SHP77 (cell line): ENCODE data around the gene SMURF2.
"Not testable (repeated sequence)": the region's sequence is repeated elsewhere in the genome, so short reads cannot be mapped to it uniquely, and the experiment has no call there.

ENCODE experiments used
- DNase-seq, 2 experiments: peaks; one replicate each; lab custom pipeline; 2025; lab: John Stamatoyannopoulos, UW

SMURF2 gene

DNA sequence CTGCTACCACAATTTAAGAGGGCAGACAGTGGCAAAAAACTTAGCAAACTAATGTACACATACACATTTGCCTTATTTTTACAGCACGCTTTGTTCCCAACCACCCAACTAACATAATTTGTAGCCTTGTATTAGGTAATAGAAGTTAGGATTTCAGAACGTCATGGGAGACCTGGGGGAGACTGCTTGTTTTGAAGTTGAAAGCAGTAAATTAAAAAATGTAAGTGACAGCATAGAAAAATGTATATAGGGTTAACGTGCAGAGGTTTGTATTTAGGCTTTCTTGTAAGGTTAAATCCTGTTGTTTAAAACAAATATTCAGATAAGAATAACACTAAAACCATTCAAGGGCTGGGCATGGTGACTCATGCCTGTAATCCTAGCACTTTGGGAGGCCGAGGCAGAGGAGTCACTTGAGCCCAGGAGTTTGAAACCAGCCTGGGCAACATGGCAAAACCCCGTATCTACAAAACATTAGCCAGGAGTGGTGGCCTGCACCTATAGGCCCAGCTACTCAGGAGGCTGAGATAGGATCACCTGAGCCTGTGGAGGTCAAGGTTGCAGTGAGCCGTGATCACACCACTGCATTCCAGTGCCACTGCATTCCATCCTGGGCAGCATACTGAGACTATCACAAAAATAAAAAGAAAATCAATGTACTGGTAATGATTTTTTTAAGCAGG, 2.3 kb upstream of the SMURF2 start:
- DNase-seq = not testable (repeated sequence)

DNA sequence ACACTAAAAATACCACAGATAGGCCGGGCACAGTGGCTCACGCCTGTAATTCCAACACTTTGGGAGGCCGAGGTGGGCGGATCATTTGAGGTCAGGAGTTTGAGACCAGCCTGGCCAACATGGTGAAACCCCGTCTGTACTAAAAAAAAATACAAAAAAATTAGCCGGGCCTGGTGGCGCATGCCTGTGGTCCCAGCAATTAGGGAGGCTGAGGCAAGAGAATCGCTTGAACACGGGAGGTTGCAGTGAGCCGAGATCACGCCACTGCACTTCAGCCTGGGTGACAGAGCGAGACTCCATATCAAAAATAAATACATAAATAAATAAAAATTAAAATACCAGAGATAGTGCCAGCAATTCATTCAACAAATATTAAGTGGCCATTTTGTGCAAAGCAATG, 1.7 kb upstream of the SMURF2 start:
- DNase-seq = not testable (repeated sequence)

DNA sequence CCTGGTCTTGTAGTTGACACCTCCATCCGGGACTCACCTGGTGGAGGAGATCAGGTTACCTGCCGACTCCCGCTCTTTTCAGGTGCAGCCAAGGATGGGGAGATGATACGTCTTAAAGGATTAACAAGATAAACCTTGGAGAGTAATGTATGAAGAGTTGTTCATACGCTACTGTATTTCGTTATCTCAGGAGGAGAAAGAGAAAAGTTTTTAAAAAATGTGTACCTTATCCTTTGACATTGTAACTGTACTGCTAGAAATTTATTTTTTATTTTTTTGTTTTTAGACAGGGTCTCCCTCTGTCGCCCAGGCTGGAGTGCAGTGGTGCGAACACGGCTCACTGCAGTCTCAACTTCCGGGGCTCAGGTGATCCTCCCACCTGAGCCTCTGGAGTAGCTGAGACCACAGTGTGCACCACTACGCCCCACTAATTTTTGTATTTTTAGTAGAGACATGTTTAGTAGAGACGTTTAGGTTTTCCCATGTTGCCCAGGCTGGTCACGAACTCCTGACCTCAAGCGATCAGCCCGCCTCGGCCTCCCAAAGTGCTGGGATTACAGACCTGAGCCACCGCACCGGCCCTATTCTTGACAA, 764 bp upstream of the SMURF2 start:
- no peak for DNase-seq

DNA sequence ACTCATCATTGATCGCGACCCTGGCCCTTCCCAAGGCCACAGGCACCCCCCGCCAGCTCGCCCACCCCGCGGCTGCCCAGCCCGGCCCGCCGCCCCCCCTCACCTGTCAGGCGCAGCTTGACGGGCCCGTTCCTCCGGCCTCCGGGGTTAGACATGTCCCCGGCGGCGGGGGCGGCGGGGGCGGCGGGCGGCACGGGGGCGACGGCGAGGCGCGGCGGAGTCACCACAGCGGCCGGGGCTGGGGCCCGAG, 456 bp downstream of the SMURF2 start:
- peak in 1 of 2 experiments; percentile 28 for DNase-seq

DNA sequence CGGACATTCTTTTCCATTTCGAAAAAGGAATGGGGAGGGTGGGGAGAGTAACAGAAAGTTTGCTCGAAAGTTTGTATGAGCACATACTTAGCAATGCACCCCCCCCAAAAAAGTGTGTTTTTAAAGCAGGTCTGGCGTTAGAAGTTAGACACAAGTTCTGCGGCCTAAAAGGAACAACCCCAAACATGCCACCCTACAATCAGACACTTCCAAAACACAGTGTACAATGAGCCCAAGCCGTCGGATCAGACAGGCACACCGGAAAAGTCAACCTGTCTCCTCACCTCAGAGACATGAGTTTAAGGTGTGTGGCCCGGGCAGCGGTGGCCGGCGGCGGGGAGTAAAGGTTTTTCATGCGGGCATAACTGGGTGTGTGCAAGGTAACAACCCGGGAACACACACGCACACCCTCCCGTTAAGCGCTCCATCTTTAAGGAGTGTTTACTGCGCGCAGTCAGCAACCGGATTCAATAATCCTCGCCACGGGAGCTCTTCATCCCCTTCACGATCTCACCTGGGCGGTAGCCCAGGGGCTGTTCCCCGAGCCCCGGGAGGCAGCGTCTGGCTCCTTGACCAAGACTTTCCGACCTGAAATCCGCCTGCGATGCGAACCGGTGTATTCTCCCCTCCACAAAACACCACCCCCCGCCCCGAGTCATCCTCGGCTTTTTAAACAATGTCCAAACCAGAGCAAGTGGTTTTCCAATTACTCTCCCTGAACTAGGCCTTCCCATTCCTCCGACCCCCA, 955 bp downstream of the SMURF2 start:
- DNase-seq = not testable (repeated sequence)

DNA sequence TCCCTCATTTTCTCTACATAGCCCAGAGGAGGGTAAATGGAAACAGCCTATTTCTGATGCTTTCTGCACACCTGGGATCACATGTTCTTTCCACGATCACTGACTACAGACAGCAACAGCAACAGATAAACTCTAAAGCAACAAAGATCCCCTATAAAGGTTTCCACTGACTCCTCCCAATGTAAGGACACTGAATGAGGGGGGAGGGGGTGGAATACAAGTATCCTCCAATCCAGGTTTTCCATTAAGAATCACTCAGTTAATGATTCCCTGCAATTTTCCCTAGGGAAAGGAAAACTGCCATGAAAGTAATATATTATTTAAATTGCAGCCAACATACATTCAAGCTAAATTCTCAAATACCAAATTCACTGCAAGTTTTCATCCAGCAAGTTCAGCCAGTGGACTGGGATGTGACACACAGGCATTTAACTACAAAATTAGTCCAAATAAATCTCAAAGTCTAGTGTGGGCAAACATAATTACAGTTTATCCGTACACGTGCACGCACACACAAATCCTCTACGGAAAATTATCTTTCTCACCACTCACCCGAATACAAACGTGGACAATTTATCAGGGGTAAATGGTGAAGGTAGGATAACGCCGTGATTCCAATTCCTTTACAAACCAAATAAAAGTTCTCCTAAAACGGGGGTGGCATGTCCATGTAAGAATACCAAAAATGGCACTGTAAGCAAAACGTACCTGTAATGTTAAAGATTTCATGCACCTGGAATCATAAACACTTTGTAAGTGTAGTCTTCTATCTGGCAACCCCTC, 1.7 kb downstream of the SMURF2 start:
- DNase-seq = not testable (repeated sequence)

DNA sequence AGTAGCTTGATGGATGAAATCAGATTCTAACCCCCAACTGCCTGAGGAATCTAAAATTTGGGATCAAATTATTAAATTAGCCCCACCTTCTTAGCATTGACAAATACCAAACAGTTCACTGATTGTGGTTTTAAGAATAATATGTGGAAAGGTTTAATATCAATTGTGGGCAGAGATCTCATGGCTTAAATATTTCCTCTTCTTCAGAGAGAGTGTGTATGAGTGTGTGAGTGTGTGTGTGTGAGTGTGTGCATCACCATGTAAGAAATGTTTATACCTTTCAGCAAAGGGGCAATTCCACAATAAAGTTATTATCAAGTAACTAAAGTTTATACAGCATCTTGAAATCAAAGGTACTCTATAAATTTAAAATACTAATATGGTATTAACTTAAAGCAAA, 3.2 kb downstream of the SMURF2 start:
- DNase-seq = no peak

DNA sequence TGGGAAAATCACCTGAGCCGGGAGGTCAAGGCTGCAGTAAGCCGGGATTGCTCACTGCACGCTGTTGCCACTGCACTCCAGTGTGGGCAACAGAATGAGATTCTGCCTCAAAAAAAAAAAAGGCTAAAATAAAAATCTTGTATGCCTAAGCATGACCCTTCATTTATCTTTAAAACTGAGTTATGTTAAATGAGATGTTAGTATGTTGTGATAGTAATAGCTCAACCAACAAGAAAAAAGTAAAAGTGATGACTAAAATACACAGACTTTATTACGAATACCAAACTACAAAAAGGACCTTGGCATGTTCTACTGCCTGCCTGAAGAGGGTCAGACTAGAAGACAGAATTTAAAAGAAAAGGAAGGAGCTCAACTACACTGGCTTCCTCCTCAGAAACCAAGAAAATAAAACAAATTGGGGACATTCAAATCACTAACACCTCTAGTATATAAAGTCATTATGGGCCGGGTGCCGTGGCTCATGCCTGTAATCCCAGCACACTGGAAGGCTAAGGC, 4.4 kb downstream of the SMURF2 start:
- DNase-seq = no peak

DNA sequence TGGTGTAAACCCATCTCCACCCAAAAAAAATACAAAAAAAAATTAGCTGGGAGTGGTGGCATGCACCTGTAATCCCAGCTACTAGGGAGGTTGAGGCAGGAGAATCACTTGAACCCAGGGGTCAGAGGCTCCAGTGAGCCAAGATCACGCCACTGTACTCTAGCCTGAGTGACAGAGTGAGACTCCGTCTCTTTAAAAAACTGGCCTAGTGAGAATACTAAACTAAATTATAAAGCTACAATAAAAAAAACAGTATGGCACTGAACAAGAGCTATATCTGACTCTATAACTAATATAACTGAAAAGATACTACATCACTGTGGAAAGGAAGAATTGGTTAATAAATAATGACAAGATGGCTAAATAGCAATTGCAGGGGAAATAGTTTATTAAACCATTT, 6.4 kb downstream of the SMURF2 start:
- DNase-seq = no peak

DNA sequence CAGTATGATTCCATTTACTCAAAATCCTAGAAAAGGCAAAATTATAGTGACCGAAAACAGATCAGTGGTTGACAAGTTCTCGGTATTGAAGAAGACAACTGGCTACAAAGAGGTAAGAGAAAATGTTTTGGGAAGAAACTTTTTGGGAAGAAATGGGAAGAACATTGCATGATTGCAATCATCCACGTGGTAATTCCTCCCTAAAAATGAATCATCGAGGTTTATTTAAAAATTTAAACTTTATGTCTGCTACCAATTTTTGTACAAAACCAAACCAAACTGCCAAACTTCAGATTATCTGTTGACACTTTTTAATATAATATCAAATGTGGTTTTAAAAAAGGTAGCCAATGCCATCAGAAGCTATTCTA, 8.1 kb downstream of the SMURF2 start:
- no peak for DNase-seq

DNA sequence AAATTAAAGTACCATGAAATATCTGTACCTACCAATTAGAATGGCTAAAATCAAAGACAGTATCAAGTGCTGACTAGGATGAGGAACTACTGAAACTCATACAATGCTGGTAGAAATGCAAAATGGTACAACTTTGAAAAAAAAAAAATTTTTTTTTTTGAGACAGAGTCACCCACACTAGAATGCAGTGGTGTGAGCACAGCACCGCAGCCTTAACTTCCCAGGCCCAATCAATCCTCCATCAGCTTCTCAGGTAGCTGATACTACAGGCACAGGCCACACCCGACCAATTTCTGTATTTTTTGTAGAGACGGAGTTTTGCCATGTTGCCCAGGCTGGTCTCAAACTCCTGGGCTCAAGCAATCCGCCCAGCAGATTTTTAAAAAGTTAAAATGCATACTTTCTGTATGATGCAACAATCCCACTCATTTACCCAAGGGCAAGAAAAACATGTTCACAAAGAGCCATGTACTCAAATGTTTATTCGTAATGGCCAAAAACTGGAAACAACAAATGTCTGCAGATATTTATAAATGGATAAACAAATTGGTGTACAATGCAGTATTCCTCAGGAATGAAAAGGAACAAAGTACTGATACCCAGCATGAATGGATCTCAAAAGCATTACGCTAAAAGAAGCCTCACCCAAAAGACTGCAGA, 8.7 kb downstream of the SMURF2 start:
- DNase-seq = no peak

DNA sequence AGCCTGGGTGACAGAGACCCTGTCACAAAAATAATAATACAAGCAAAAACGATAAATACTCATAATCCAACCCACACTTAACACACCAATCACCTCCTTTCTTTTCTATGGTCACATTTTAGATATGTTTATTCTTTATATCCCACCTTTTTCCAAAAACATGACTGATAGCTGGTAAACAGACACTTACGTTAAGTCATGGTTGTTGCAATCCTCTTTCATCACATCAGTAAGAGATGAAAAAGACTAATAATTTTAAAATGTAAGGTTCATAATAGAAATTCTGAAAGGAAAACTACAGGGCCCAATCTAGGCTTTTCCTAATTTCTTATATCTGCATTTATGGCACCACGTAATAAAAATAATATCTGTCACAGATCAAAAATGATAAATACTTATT, 10.2 kb downstream of the SMURF2 start:
- no peak for DNase-seq

DNA sequence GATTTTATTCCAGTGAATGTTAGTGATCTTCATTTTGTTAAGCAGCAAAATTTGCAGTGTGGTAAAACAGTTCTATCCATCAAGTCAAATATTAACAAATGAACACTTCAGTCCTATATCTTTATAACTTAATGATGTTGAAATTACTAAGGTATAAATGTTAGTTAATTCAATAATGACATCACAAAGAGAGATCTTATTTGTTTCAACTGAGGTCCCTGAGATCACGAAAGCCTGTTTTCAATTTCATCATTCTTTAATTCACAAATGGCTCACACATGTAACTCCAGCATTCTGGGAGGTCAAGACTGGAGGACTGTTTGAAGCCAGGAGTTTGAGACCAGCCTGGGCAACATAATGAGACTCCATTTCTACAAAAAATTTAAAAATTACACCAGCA, 13.9 kb downstream of the SMURF2 start:
- DNase-seq = no peak

DNA sequence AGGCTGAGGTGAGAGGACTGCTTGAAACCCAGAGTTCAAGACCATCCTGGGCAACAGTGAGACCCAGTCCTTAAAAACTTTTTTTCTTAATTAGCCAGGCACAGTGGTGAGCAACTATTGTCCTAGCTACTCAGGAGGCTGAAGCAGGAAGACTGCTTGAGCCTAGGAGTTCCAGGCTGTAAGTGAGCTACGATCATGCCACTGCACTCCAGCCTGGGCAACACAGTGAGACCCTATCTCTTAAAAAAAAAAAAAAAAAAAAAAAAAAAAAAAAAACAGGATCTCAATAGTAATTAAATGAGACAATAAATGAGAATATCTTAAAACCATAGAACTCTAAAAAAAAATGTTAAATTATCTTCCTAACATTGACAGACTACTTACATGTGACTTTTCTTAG, 14.3 kb downstream of the SMURF2 start:
- no peak for DNase-seq

DNA sequence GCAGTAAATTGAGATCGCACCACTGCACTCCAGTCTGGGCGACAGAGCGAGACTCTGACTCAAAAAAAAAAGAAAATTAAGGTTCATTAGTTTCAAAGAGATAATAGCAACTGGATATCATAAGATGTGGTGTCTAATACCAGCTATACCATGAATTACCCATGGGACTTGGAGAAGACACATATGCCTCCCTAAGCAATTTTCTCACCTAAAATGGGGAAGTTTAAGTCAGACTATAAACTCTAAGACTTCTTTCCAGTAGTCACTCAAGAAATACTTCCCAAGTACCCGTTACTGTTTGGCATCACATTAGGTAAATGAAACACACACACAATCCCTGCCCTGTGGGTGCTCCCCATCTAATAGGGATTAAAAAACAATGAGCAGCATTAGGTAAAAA, 22.6 kb downstream of the SMURF2 start:
- no peak for DNase-seq

DNA sequence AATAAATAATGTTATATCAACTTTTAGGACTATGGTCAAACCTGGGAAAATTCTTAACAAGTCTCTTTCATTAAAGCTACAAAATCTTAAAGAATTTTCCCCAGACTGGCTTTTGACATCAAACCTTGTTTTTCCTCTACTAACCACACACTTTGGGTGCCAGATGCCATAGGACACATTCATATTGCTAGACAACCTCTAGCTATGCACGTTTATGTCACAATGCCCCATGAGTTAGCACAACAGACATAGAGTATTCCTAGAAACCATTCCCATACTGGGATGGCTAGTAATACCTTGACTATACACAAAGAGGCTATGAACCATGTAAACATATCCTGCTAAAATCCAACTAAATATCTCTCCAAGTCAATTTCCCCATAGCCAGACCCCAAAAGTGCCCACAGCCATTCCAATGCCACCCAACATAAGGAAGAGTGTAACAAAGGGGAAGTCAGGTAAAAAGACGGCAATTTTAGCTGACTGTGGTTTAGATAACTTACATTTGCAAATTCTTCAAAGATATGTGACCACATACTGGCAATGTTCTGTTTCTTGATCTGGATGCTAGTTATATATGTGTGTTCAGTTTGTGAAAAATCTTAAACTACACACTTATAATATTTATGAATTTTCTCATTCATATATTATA, 23.4 kb downstream of the SMURF2 start:
- DNase-seq = no peak

DNA sequence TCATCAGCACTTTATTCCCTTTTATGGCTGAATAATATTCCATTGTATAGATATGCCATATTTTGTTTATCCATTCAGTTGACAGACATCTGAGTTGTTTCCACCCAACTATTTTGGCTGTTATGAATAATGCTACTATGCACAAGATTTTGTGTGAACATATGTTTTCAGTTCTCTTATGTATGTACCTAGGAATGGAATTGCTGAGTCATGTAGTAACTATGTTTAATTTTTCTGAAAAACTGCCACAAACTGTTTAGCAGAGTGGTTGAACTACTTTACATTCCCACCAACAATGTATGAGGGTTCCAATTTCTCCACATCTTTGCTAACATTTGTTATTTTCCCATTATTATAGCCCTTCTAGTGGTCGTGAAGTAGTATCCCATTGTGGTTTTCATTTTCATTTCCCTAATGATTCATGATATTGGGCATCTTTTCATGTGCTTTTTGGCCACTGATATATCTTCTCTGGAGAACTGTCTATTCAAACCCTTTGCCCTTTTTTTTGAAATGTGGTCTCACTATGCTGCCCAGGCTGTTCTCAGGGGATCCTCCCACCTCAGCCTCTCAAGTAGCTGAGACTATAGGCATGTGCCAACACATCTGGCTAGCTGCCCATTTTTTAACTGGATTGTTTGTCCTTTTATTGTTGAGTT, 26.3 kb downstream of the SMURF2 start:
- DNase-seq = no peak

DNA sequence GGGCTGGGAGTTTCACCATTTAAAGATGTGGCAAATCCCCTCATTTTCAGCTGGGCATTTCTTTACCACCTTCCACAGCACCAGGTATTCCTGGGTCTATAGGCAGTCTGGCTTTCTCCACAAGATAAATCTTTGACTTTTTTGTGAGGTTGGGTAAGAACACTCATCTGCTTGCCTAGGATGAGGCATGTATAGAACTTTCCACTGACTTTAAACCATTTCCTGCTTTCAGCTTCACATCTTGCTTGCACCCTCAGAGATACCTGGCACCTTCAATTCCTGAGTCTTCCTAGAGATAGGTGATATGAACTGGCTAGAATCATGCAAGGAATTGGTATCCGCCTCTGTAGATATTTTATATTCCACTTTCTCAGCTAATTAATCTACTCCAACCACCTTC, 27.9 kb downstream of the SMURF2 start:
- no peak for DNase-seq

DNA sequence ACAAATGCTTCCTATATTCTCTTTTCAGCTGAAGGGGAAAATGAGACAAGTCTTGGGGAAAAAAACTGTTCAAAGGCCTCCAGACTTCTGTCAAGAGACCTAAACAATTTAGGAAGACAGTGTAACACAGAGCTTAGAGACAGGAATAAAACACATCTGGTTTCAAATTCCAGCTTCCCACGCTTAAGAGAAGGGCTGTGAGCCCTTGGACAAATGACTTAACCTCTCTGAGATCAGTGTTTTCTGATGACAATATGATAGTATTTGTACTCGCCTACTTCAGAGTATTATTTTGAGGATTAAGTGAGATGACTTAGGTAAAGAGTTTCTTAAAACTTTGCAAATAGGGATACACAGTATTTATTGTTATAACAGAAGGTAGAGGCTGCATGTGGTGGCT, 29.5 kb downstream of the SMURF2 start:
- no peak for DNase-seq

DNA sequence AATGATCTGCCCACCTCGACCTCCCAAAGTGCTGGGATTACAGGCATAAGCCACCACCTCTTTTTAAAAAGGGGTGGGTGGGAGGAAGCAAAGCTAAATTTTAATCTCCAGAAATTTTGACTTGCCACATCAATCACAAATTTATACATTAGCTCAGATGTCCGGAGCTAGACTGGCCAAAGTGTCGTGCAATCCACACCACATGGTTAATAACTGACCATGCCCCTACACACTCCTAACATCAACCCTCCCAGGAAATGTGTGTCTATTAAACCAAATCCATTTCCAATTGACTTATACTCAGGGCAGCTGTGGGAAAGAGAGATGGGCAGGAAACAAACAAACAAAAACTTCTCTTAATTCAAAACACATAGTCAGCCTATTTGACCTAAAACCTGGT, 29.9 kb downstream of the SMURF2 start:
- DNase-seq = no peak
